ENCODE measurements around the gene PPM1F. TPM values are rescaled to one million over a fixed set of nuclear protein-coding genes. Genes with fewer than 3 reads are reported as not detected.
"Not testable (repeated sequence)": the region's sequence is repeated elsewhere in the genome, so short reads cannot be mapped to it uniquely, and the experiment has no call there.

PPM1F gene
- total and polyA plus RNA-seq, 2 donors (not counting 1 experiment from before 2014, with no cell fraction given): 12.5 to 37.0 TPM

DNA sequence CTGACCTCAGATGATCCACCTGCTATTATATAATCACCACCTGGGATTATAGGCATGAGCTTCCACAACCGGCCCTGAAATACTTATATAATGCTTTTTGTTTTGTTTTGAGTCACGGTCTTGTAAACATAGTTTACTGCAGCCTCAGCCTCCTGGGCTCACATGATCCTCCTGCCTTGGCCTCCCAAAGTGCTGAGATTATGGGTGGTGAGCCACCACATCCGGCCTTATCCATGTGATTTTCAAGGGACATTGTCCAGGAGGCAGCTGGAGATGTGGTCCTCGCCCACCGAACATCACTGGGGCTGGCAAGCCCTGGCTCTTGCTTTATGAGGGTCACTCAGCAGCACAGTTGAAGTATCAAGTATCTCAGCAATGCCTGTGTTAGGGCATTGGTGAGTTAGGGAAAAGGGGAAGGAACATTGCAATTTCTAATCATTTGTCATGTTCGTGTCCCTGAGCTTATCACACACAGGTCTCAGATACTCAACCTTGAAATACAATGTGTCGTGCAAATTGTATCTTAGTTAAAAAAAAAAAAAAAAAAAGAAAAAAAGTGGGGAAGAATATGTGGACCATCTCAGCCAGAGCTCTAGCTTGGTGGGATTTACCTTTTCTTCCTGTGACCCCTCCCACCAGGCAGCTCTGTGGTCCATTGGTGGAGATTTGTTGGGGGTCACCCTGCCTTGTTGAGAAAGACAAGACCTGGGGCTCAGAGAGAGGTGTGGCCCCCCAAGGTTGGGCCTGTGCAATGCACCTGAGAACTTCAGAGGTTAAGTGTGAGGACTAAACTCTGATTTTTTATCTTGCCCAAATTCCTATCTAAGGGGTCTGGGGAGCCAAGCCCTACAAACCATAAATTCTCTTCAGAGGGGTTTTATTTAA, 44.8 kb downstream of the PPM1F start:
- Histone ChIP-seq H3K4me2 (ENCODE audit: extremely low read depth, insufficient read depth, low read length) (no peak overlapping the region), H3K9me3 (ENCODE audit: control insufficient read depth, insufficient read depth, low read depth, low read length) (no peaks in the 10 kb centered on the region), H3K36me3 (ENCODE audit: control insufficient read depth, insufficient read depth, low read length) (no peaks in the 10 kb centered on the region), H3K4me3 (replicated peaks in 1 of 4; ENCODE audit: control extremely low read depth in 1 of 4, insufficient read depth in 1 of 4, low read depth in 3 of 4, low read length in 4 of 4) (no peak overlapping the region), H3K9ac (ENCODE audit: insufficient read depth, low read length) (no peak overlapping the region), H3K27me3 (ENCODE audit: control insufficient read depth, insufficient read depth, low read length) (no peaks in the 10 kb centered on the region), H4K20me1 (ENCODE audit: control insufficient read depth, extremely low read depth, insufficient read depth, low read length) (no peaks in the 10 kb centered on the region), H3K27ac (ENCODE audit: insufficient read depth, low read length) (no peak overlapping the region), H2AFZ (ENCODE audit: low read length) (no peak overlapping the region), H3K4me1 (ENCODE audit: control insufficient read depth, extremely low read depth, insufficient read depth, low read length) (no peaks in the 10 kb centered on the region), H3K79me2 (ENCODE audit: control insufficient read depth, insufficient read depth, low read length) (no peaks in the 10 kb centered on the region)
- TF ChIP-seq, protein P1, sequence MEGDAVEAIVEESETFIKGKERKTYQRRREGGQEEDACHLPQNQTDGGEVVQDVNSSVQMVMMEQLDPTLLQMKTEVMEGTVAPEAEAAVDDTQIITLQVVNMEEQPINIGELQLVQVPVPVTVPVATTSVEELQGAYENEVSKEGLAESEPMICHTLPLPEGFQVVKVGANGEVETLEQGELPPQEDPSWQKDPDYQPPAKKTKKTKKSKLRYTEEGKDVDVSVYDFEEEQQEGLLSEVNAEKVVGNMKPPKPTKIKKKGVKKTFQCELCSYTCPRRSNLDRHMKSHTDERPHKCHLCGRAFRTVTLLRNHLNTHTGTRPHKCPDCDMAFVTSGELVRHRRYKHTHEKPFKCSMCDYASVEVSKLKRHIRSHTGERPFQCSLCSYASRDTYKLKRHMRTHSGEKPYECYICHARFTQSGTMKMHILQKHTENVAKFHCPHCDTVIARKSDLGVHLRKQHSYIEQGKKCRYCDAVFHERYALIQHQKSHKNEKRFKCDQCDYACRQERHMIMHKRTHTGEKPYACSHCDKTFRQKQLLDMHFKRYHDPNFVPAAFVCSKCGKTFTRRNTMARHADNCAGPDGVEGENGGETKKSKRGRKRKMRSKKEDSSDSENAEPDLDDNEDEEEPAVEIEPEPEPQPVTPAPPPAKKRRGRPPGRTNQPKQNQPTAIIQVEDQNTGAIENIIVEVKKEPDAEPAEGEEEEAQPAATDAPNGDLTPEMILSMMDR (conservative IDR thresholded peaks at IDR 0.05 in 1 of 2, IDR thresholded peaks at IDR 0.05 in 1 of 2; ENCODE audit: low read depth in 1 of 2, low read length in 2 of 2): no peak
- no peak for TF ChIP-seq EZH2 (IDR thresholded peaks at IDR 0.05; ENCODE audit: low read length, missing control alignments)
- no peak for DNase-seq (ENCODE audit: low read depth in 2 of 2)

DNA sequence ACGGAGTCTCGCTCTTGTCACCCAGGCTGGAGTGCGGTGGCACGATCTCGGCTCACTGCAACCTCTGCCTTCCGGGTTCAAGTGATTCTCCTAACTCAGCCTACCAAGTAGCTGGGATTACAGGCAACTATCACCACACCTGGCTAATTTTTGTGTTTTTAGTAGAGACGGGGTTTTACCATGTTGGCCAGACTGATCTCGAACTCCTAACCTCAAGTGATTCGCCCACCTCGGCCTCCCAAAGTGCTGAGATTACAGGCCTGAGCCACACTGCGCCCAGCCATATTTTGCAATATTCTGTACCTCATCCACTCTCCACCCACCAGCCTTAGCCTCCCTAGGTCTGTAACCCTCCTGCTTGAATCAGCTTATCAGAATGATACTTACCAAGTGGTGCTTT, 47.4 kb downstream of the PPM1F start:
- not testable (repeated sequence) for H4K20me1 ChIP-seq (ENCODE audit: control insufficient read depth, extremely low read depth, insufficient read depth, low read length); H3K79me2 ChIP-seq (ENCODE audit: control insufficient read depth, insufficient read depth, low read length); H3K9me3 ChIP-seq (ENCODE audit: control insufficient read depth, insufficient read depth, low read depth, low read length); H3K4me1 ChIP-seq (ENCODE audit: control insufficient read depth, extremely low read depth, insufficient read depth, low read length); H2AFZ ChIP-seq (ENCODE audit: low read length); H3K4me2 ChIP-seq (ENCODE audit: extremely low read depth, insufficient read depth, low read length); H3K27me3 ChIP-seq (ENCODE audit: control insufficient read depth, insufficient read depth, low read length); H3K4me3 ChIP-seq (replicated peaks in 1 of 4; ENCODE audit: control extremely low read depth in 1 of 4, insufficient read depth in 1 of 4, low read depth in 3 of 4, low read length in 4 of 4); H3K36me3 ChIP-seq (ENCODE audit: control insufficient read depth, insufficient read depth, low read length); H3K9ac ChIP-seq (ENCODE audit: insufficient read depth, low read length); H3K27ac ChIP-seq (ENCODE audit: insufficient read depth, low read length); DNase-seq (ENCODE audit: low read depth in 2 of 2)

DNA sequence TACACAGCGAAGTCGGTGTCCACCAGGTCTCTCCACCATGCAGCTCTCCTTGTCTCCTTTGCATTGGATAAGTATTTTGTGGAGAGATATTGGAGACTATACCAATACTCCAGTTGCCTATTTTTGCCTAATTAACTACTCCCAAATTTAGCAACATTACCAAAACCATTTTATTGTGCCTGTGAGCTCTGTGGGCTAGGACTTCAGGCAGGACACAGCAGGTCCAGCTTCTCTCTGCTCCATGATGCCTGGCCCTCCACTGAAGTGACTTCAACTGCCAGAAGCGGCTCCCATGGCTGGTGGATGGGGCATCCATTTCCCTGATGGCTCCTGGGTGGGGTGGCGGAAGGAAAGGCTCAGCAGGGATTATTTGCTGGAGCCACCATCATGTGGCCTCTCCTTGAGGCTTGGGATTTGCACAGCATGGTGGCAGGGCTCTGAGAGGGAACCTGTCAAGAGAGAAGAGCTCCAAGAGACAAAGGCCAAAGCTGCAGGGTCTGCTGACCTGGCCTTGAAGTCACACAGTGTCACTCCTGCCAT, 48.3 kb downstream of the PPM1F start:
- no peaks in the 10 kb centered on the region for H3K27me3 ChIP-seq (ENCODE audit: control insufficient read depth, insufficient read depth, low read length)
- no peaks in the 10 kb centered on the region for H3K79me2 ChIP-seq (ENCODE audit: control insufficient read depth, insufficient read depth, low read length)
- H3K9me3 ChIP-seq (ENCODE audit: control insufficient read depth, insufficient read depth, low read depth, low read length): no peaks in the 10 kb centered on the region
- H3K4me2 ChIP-seq (ENCODE audit: extremely low read depth, insufficient read depth, low read length): no peak overlapping the region
- TF ChIP-seq, protein P1 (conservative IDR thresholded peaks at IDR 0.05 in 1 of 2, IDR thresholded peaks at IDR 0.05 in 1 of 2; ENCODE audit: low read depth in 1 of 2, low read length in 2 of 2): no peak
- TF ChIP-seq EZH2 (IDR thresholded peaks at IDR 0.05; ENCODE audit: low read length, missing control alignments): no peak
- H3K4me3 ChIP-seq (replicated peaks in 1 of 4; ENCODE audit: control extremely low read depth in 1 of 4, insufficient read depth in 1 of 4, low read depth in 3 of 4, low read length in 4 of 4): no peak overlapping the region
- no peak overlapping the region for H2AFZ ChIP-seq (ENCODE audit: low read length)
- H4K20me1 ChIP-seq (ENCODE audit: control insufficient read depth, extremely low read depth, insufficient read depth, low read length): no peaks in the 10 kb centered on the region
- DNase-seq (ENCODE audit: low read depth in 2 of 2): no peak
- no peak overlapping the region for H3K9ac ChIP-seq (ENCODE audit: insufficient read depth, low read length)
- H3K4me1 ChIP-seq (ENCODE audit: control insufficient read depth, extremely low read depth, insufficient read depth, low read length): no peaks in the 10 kb centered on the region
- no peaks in the 10 kb centered on the region for H3K36me3 ChIP-seq (ENCODE audit: control insufficient read depth, insufficient read depth, low read length)
- no peak overlapping the region for H3K27ac ChIP-seq (ENCODE audit: insufficient read depth, low read length)
